HEK293 (cell line): ENCODE measurements around the gene OR2W1.

ENCODE experiments used
- CTCF ChIA-PET: fragments of 350-600 bp; formaldehyde crosslinking; extraction: SDS; loops from one replicate; lab custom pipeline; 2021; ENCODE audit warnings: antibody characterized with exemption; lab: Yijun Ruan, JAX
- POLR2A ChIA-PET: fragments of 300-600 bp; formaldehyde crosslinking; extraction: SDS; loops from one replicate; lab custom pipeline; 2020; ENCODE audit warnings: antibody characterized with exemption, inconsistent platforms; lab: Yijun Ruan, JAX
- H3K27ac ChIP-seq: fragments of 200-500 bp; sonication (Bioruptor generic); 2 replicates; pipeline ENCODE4 v1.5.1; 2014; ENCODE audit warnings: low read depth, low read length, control low read depth, inconsistent platforms; ENCODE audit errors: extremely low read depth
- H3K36me3 ChIP-seq, 2 experiments: fragments of 200-500 bp in 1 of 2; sonication (Bioruptor generic) in 1 of 2; 1 replicate in 1 of 2; 2 replicates in 1 of 2; pipeline ENCODE4 v1.5.1; 2014 to 2017; ENCODE audit warnings: inconsistent platforms in 2 of 2, low read length in 2 of 2; ENCODE audit not compliant: control insufficient read depth in 2 of 2, insufficient read depth in 1 of 2
- H3K4me1 ChIP-seq: fragments of 200-500 bp; sonication (Bioruptor generic); 2 replicates; pipeline ENCODE4 v1.5.1; 2014; ENCODE audit warnings: mild to moderate bottlenecking, low read length, inconsistent platforms; ENCODE audit not compliant: control insufficient read depth, insufficient read depth
- H3K4me3 ChIP-seq: 2 replicates; pipeline ENCODE4 v1.5.1; 2011; ENCODE audit warnings: low read depth, mild to moderate bottlenecking, control low read depth, low read length, moderate library complexity
- H3K9me3 ChIP-seq: fragments of 200-500 bp; sonication (Bioruptor generic); 2 replicates; pipeline ENCODE4 v1.5.1; 2014; ENCODE audit warnings: low read depth, low read length, inconsistent platforms; ENCODE audit not compliant: control insufficient read depth, insufficient read depth
- KLF9 ChIP-seq: fragments of 450-650 bp; formaldehyde crosslinking; IDR thresholded peaks from 2 replicates; pipeline ENCODE4 v1.5.1; 2016; ENCODE audit warnings: missing biosample characterization, missing genetic modification characterization, low read depth
- OSR2 ChIP-seq: fragments of 450-650 bp; formaldehyde crosslinking; IDR thresholded peaks from 2 replicates; pipeline ENCODE4 v1.5.1; 2016; ENCODE audit warnings: missing biosample characterization, missing genetic modification characterization
- OVOL3 ChIP-seq: fragments of 450-650 bp; formaldehyde crosslinking; IDR thresholded peaks from 2 replicates; pipeline ENCODE4 v1.5.1; 2016; ENCODE audit warnings: missing biosample characterization, missing genetic modification characterization
- PRDM6 ChIP-seq: fragments of 450-650 bp; formaldehyde crosslinking; IDR thresholded peaks from 2 replicates; pipeline ENCODE4 v1.5.1; 2017; ENCODE audit warnings: missing biosample characterization, missing genetic modification characterization
- REST ChIP-seq: fragments of 450-650 bp; formaldehyde crosslinking; IDR thresholded peaks from 2 replicates; pipeline ENCODE4 v1.5.1; 2016; ENCODE audit warnings: missing biosample characterization, missing genetic modification characterization
- SALL2 ChIP-seq: fragments of 450-650 bp; formaldehyde crosslinking; IDR thresholded peaks from 2 replicates; pipeline ENCODE4 v1.5.0; 2017; ENCODE audit warnings: missing biosample characterization, mild to moderate bottlenecking, missing genetic modification characterization, borderline replicate concordance
- SP3 ChIP-seq: fragments of 450-650 bp; formaldehyde crosslinking; IDR thresholded peaks from 2 replicates; pipeline ENCODE4 v1.5.1; 2016; ENCODE audit warnings: missing biosample characterization, missing genetic modification characterization
- TSHZ1 ChIP-seq: fragments of 450-650 bp; formaldehyde crosslinking; IDR thresholded peaks from 2 replicates; pipeline ENCODE4 v1.5.1; 2016; ENCODE audit warnings: missing biosample characterization, missing genetic modification characterization, borderline replicate concordance
- ZNF133 ChIP-seq: fragments of 450-650 bp; formaldehyde crosslinking; IDR thresholded peaks from 2 replicates; pipeline ENCODE4 v1.5.1; 2016; ENCODE audit warnings: missing biosample characterization, missing genetic modification characterization
- ZNF169 ChIP-seq: fragments of 450-650 bp; formaldehyde crosslinking; IDR thresholded peaks from 2 replicates; pipeline ENCODE4 v1.5.1; 2016; ENCODE audit warnings: missing biosample characterization, missing genetic modification characterization
- ZNF19 ChIP-seq: fragments of 450-650 bp; formaldehyde crosslinking; IDR thresholded peaks from 2 replicates; pipeline ENCODE4; 2016; ENCODE audit warnings: missing biosample characterization, missing genetic modification characterization, low read depth
- ZNF2 ChIP-seq: fragments of 450-650 bp; formaldehyde crosslinking; IDR thresholded peaks from 2 replicates; pipeline ENCODE4 v1.5.1; 2016; ENCODE audit warnings: missing biosample characterization, missing genetic modification characterization
- ZNF292 ChIP-seq: fragments of 450-650 bp; formaldehyde crosslinking; IDR thresholded peaks from 2 replicates; pipeline ENCODE4 v1.5.1; 2016; ENCODE audit warnings: low read depth, missing biosample characterization, missing genetic modification characterization, borderline replicate concordance
- ZNF324 ChIP-seq: fragments of 450-650 bp; formaldehyde crosslinking; IDR thresholded peaks from 2 replicates; pipeline ENCODE4 v1.5.1; 2016; ENCODE audit warnings: missing biosample characterization, missing genetic modification characterization
- ZNF362 ChIP-seq: fragments of 450-650 bp; formaldehyde crosslinking; IDR thresholded peaks from 2 replicates; pipeline ENCODE4 v1.5.1; 2016; ENCODE audit warnings: missing biosample characterization, missing genetic modification characterization
- ZNF391 ChIP-seq: fragments of 450-650 bp; formaldehyde crosslinking; IDR thresholded peaks from 2 replicates; pipeline ENCODE4 v1.5.1; 2016; ENCODE audit warnings: low read depth, missing biosample characterization, missing genetic modification characterization, borderline replicate concordance
- ZNF48 ChIP-seq: fragments of 450-650 bp; formaldehyde crosslinking; IDR thresholded peaks from 2 replicates; pipeline ENCODE4 v1.5.1; 2016; ENCODE audit warnings: missing biosample characterization, missing genetic modification characterization
- ZNF501 ChIP-seq: fragments of 450-650 bp; formaldehyde crosslinking; IDR thresholded peaks from 2 replicates; pipeline ENCODE4 v1.5.1; 2016; ENCODE audit warnings: missing biosample characterization, missing genetic modification characterization
- ZNF529 ChIP-seq: fragments of 450-650 bp; formaldehyde crosslinking; IDR thresholded peaks from 2 replicates; pipeline ENCODE4 v1.5.1; 2017; ENCODE audit warnings: missing genetic modification characterization, missing biosample characterization; ENCODE audit not compliant: insufficient replicate concordance
- ZNF530 ChIP-seq: fragments of 450-650 bp; formaldehyde crosslinking; IDR thresholded peaks from 2 replicates; pipeline ENCODE4 v1.5.1; 2016; ENCODE audit warnings: low read depth, missing biosample characterization, missing genetic modification characterization
- ZNF571 ChIP-seq: fragments of 450-650 bp; formaldehyde crosslinking; IDR thresholded peaks from 2 replicates; pipeline ENCODE4 v1.5.0; 2017; ENCODE audit warnings: missing biosample characterization, missing genetic modification characterization
- ZNF596 ChIP-seq: fragments of 450-650 bp; IDR thresholded peaks from 2 replicates; pipeline ENCODE4 v1.5.0; 2018; ENCODE audit warnings: missing biosample characterization, mild to moderate bottlenecking, missing genetic modification characterization, moderate library complexity
- ZNF660 ChIP-seq: fragments of 450-650 bp; IDR thresholded peaks from 2 replicates; pipeline ENCODE4 v1.5.1; 2018; ENCODE audit warnings: missing biosample characterization, mild to moderate bottlenecking, missing genetic modification characterization
- ZNF843 ChIP-seq: fragments of 450-650 bp; formaldehyde crosslinking; IDR thresholded peaks from 2 replicates; pipeline ENCODE4 v1.5.1; 2016; ENCODE audit warnings: missing biosample characterization, missing genetic modification characterization
- ZSCAN23 ChIP-seq: fragments of 450-650 bp; formaldehyde crosslinking; IDR thresholded peaks from 2 replicates; pipeline ENCODE4 v1.5.1; 2016; ENCODE audit warnings: missing biosample characterization, missing genetic modification characterization

OR2W1 gene

GRCh38 chr6:29035951-29036350, 9.0 kb downstream of the OR2W1 start (continued):
- TF ChIP-seq ZNF19 (tag by site-specific recombination) = no peak
- no peak for TF ChIP-seq ZNF362 (tag by site-specific recombination)
- no peak for TF ChIP-seq TSHZ1 (tag by site-specific recombination)
- TF ChIP-seq ZNF169 (tag by site-specific recombination) = no peak
- TF ChIP-seq SALL2 (tag by site-specific recombination) = no peak
- TF ChIP-seq ZNF292 (tag by site-specific recombination) = no peak

- no peak overlapping the region for H3K27ac ChIP-seq
- ChIA-PET CTCF (interaction anchor here (2.7 kb wide), 1 partner anchor 13 kb away, joined by 8 read pairs; no protein-coding TSS in a partner anchor), POLR2A (no interaction called here)
- H3K4me1 ChIP-seq = no peaks in the 10 kb centered on the region
- no peak overlapping the region for H3K4me3 ChIP-seq
- no peaks in the 10 kb centered on the region for H3K9me3 ChIP-seq
- TF ChIP-seq ZNF501 (tag by site-specific recombination) = no peak
- no peak for TF ChIP-seq KLF9 (tag by site-specific recombination)
- no peak for TF ChIP-seq ZNF391 (tag by site-specific recombination)
- no peak for TF ChIP-seq ZNF596
- H3K36me3 ChIP-seq = no peaks in the 10 kb centered on the region
These were observed 16.2 kb downstream of the OR2W1 start for GRCh38 chr6:29028821-29029220.

GRCh38 chr6:29025927-29026585, 18.9 kb downstream of the OR2W1 start:
- Histone ChIP-seq H3K27ac (no peak overlapping the region), H3K4me3 (no peak overlapping the region), H3K9me3 (no peaks in the 10 kb centered on the region), H3K36me3 (no peaks in the 10 kb centered on the region), H3K4me1 (no peaks in the 10 kb centered on the region)
- POLR2A ChIA-PET = no interaction called here
- CTCF ChIA-PET = no interaction called here
- TF ChIP-seq ZNF324 (no peak), ZNF529 (tag by site-specific recombination) (no peak), PRDM6 (tag by site-specific recombination) (no peak), ZNF530 (tag by site-specific recombination) (no peak), ZNF2 (no peak), ZNF133 (tag by site-specific recombination) (no peak), ZNF660 (no peak), SP3 (no peak), OVOL3 (tag by site-specific recombination) (no peak), OSR2 (tag by site-specific recombination) (no peak), ZSCAN23 (tag by site-specific recombination) (no peak), ZNF48 (tag by site-specific recombination) (no peak), ZNF571 (tag by site-specific recombination) (no peak), ZNF843 (tag by site-specific recombination) (no peak), REST (tag by site-specific recombination) (no peak)
